GM13977 (cell line): ENCODE measurements around the gene KIF14.

Experiments used
- DNase-seq: peaks from one replicate; pipeline ENCODE4 v3.0.0; 2012; ENCODE audit warnings: low spot score
- CTCF ChIP-seq: IDR thresholded peaks from 2 replicates; pipeline ENCODE4 v1.5.1; 2012; ENCODE audit warnings: mild to moderate bottlenecking, control low read depth; ENCODE audit not compliant: insufficient read depth; ENCODE audit errors: extremely low read depth, missing control alignments
- in situ Hi-C: fragments of 300-500 bp; cut with MboI; formaldehyde crosslinking; loops from one replicate; pipeline ENCODE4 v1.12.0; 2022; ENCODE audit warnings: low sequenced_read_pairs, low pct_unique_long_range_greater_than_20kb, mixed read lengths, inconsistent platforms; ENCODE audit not compliant: unreplicated experiment

KIF14 gene

GRCh38 chr1:200506471-200506870 is 114.1 kb downstream of the KIF14 start:
- no peak for DNase-seq
- in situ Hi-C loops = loop anchor here (25.0 kb wide), 1 partner anchor 819 kb away; no protein-coding TSS in a partner anchor
- no peak for TF ChIP-seq CTCF

- in situ Hi-C loops = loop anchor here (25.0 kb wide), 1 partner anchor 818 kb away; no protein-coding TSS in a partner anchor
- DNase-seq = no peak
- TF ChIP-seq CTCF = no peak
These were observed 115.3 kb downstream of the KIF14 start for GRCh38 chr1:200505257-200505656.
